Endothelial cell of umbilical vein (primary cell): ENCODE measurements around the gene MBD2.

ENCODE experiments used
- MYC ChIP-seq: IDR thresholded peaks from one replicate; pipeline ENCODE4 v1.6.1; 2011; ENCODE audit warnings: mild to moderate bottlenecking, low read depth, low read length
- POLR2AphosphoS5 ChIP-seq: IDR thresholded peaks from 2 replicates; pipeline ENCODE4 v1.6.1; 2012; ENCODE audit warnings: low read depth, mild to moderate bottlenecking, control low read depth, low read length, moderate library complexity; ENCODE audit not compliant: insufficient read depth
- TF ChIP-seq, protein P1 (sequence below), 2 donors: IDR thresholded peaks; 1 replicate in 1 of 2; 2 replicates in 1 of 2; pipeline ENCODE4 v1.5.1; 2011; ENCODE audit warnings: low read length in 2 of 2, mild to moderate bottlenecking in 2 of 2, moderate library complexity in 2 of 2, control low read depth in 1 of 2, inconsistent platforms in 1 of 2, low read depth in 1 of 2; ENCODE audit not compliant: insufficient read depth in 1 of 2; ENCODE audit errors: extremely low read depth in 1 of 2

DNA sequence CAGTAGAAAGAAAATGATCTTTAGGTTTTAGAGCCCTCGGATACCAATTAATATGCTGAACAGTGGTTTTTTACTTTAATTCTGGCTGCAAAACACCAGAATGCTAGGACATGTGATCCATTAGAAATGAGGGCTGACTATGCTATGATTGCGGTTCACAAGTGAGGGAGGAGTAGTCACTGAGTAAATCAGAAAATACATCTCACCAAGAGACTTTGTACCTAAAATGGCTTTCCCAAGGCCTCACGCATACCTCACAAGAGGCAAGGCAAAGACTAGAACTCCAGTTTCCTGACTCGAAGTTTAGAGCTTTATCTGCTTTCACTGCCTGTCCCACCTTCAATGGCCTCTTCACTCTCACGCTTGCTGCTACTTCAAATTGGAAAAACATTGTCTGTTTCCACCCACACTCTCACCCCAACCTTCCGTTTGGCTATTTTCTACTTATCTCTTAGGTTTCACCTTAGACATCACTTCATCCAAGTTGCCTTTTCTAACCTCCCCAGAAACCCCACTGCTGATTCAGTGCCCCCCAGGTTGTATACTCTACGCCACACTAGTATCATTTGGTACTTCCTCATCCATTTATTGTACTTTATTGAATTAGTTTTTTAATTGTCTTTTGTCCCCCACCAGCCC is 5.1 kb upstream of the MBD2 start:
- TF ChIP-seq, protein P1, sequence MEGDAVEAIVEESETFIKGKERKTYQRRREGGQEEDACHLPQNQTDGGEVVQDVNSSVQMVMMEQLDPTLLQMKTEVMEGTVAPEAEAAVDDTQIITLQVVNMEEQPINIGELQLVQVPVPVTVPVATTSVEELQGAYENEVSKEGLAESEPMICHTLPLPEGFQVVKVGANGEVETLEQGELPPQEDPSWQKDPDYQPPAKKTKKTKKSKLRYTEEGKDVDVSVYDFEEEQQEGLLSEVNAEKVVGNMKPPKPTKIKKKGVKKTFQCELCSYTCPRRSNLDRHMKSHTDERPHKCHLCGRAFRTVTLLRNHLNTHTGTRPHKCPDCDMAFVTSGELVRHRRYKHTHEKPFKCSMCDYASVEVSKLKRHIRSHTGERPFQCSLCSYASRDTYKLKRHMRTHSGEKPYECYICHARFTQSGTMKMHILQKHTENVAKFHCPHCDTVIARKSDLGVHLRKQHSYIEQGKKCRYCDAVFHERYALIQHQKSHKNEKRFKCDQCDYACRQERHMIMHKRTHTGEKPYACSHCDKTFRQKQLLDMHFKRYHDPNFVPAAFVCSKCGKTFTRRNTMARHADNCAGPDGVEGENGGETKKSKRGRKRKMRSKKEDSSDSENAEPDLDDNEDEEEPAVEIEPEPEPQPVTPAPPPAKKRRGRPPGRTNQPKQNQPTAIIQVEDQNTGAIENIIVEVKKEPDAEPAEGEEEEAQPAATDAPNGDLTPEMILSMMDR (IDR thresholded peaks at IDR 0.05; ENCODE audit: extremely low read depth in 1 of 2, insufficient read depth in 1 of 2, low read depth in 1 of 2, low read length in 2 of 2): no peak
- TF ChIP-seq MYC: no peak
- TF ChIP-seq POLR2AphosphoS5: no peak
